H1 (cell line): Measurements from ENCODE around the gene ELMOD1.

ENCODE experiments used
- CHD2 ChIP-seq: IDR thresholded peaks from 2 replicates; pipeline ENCODE4 v1.6.1; 2012; ENCODE audit warnings: low read length, improper control_type of control experiment
- CREB1 ChIP-seq: IDR thresholded peaks from 2 replicates; pipeline ENCODE4 v1.6.1; 2012; ENCODE audit warnings: inconsistent platforms
- CTCF ChIP-seq, 3 experiments: IDR thresholded peaks; 1 replicate in 2 of 3; 2 replicates in 1 of 3; pipeline versions ENCODE4 v1.5.1 to v1.6.1; 2011; ENCODE audit warnings: low read length in 3 of 3, mild to moderate bottlenecking in 3 of 3, inconsistent platforms in 2 of 3, low read depth in 1 of 3, moderate library complexity in 1 of 3; ENCODE audit not compliant: insufficient read depth in 1 of 3; ENCODE audit errors: control extremely low read depth in 1 of 3
- EZH2 ChIP-seq: fragments of 200-600 bp; sonication (generic); IDR thresholded peaks from 2 replicates; pipeline ENCODE4 v1.7.1; 2012; ENCODE audit warnings: low read depth, mild to moderate bottlenecking, moderate library complexity, low read length, inconsistent platforms; ENCODE audit not compliant: severe bottlenecking
- POLR2AphosphoS5 ChIP-seq: IDR thresholded peaks from 2 replicates; pipeline ENCODE4 v1.6.1; 2011; ENCODE audit warnings: low read depth, low read length
- RNF2 ChIP-seq: fragments of 200-900, 300-1000 bp; sonication (generic); IDR thresholded peaks from 2 replicates; pipeline ENCODE4 v1.7.1; 2016; ENCODE audit warnings: borderline replicate concordance, low read depth, mild to moderate bottlenecking, antibody characterized with exemption, low read length; ENCODE audit not compliant: poor library complexity, severe bottlenecking; ENCODE audit errors: missing control alignments
- RXRA ChIP-seq: IDR thresholded peaks from 2 replicates; pipeline ENCODE4 v1.6.1; 2011; ENCODE audit warnings: low read depth, mild to moderate bottlenecking, low read length, moderate library complexity; ENCODE audit not compliant: insufficient read depth
- SIN3A ChIP-seq, 2 experiments: IDR thresholded peaks in 1 of 2; conservative IDR thresholded peaks in 1 of 2; 2 replicates each; pipeline ENCODE4 v1.6.1; 2011 to 2012; ENCODE audit warnings: low read length in 2 of 2, improper control_type of control experiment in 1 of 2, low read depth in 1 of 2, mild to moderate bottlenecking in 1 of 2
- TCF12 ChIP-seq: IDR thresholded peaks from 2 replicates; pipeline ENCODE4 v1.6.1; 2011; ENCODE audit warnings: low read depth, mild to moderate bottlenecking, low read length
- USF2 ChIP-seq: IDR thresholded peaks from 2 replicates; pipeline ENCODE4 v1.6.1; 2011; ENCODE audit warnings: low read length, improper control_type of control experiment

- TF ChIP-seq SIN3A (conservative IDR thresholded peaks at IDR 0.05 in 1 of 2, IDR thresholded peaks at IDR 0.05 in 1 of 2; ENCODE audit: low read depth in 1 of 2, low read length in 2 of 2) (no peak), CHD2 (no peak), RNF2 (no peak), CREB1 (no peak), CTCF (IDR thresholded peaks at IDR 0.05; ENCODE audit: control extremely low read depth in 1 of 3, insufficient read depth in 1 of 3, low read depth in 1 of 3, low read length in 3 of 3) (no peak), EZH2 (no peak), POLR2AphosphoS5 (no peak), TCF12 (no peak), USF2 (no peak), RXRA (no peak)
Observed at GRCh38 chr11:107583629-107584195, 7.2 kb upstream of the ELMOD1 start.
